Sigmoid colon (tissue), 4 donors: ENCODE data around the gene PCYOX1L.

Experiments used
- POLR2A ChIP-seq, 2 donors: fragments of 450-650 bp; IDR thresholded peaks; one replicate each; pipeline ENCODE4 v1.6.1; 2016; ENCODE audit warnings: antibody characterized with exemption in 2 of 2, mild to moderate bottlenecking in 2 of 2, moderate library complexity in 2 of 2
- POLR2AphosphoS5 ChIP-seq, 4 donors: sonication (generic); formaldehyde crosslinking; IDR thresholded peaks; one replicate each; pipeline ENCODE4 v1.6.1; 2017; ENCODE audit warnings: antibody characterized with exemption in 4 of 4
- TF ChIP-seq, protein P1 (sequence below), 4 experiments: fragments of 450-650 bp in 3 of 4; fragments of 200-600 bp in 1 of 4; IDR thresholded peaks; one replicate each; pipeline ENCODE4 v1.5.1; 2016 to 2019; ENCODE audit warnings: antibody characterized with exemption in 4 of 4, mild to moderate bottlenecking in 3 of 4, moderate library complexity in 2 of 4

DNA sequence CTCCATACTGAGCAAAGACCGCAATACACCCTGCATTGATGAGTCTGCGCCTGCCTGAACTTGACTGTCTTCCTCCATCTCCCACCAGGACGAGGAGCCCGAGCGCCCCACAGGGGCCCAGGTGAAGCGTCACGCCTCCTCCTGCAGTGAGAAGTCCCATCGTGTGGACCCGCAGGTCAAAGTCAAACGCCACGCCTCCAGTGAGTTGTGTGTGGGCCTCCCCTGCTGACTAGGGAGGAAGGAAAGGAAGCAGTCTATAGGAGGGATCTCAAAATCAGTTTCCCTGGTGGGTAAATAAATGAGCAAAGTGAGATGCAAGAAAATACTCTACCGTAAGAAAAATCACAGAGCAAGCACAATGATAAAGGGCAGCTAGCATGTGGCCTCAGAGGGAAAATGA, 35.3 kb upstream of the PCYOX1L start:
- TF ChIP-seq, protein P1, sequence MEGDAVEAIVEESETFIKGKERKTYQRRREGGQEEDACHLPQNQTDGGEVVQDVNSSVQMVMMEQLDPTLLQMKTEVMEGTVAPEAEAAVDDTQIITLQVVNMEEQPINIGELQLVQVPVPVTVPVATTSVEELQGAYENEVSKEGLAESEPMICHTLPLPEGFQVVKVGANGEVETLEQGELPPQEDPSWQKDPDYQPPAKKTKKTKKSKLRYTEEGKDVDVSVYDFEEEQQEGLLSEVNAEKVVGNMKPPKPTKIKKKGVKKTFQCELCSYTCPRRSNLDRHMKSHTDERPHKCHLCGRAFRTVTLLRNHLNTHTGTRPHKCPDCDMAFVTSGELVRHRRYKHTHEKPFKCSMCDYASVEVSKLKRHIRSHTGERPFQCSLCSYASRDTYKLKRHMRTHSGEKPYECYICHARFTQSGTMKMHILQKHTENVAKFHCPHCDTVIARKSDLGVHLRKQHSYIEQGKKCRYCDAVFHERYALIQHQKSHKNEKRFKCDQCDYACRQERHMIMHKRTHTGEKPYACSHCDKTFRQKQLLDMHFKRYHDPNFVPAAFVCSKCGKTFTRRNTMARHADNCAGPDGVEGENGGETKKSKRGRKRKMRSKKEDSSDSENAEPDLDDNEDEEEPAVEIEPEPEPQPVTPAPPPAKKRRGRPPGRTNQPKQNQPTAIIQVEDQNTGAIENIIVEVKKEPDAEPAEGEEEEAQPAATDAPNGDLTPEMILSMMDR (IDR thresholded peaks at IDR 0.05) = no peak
- TF ChIP-seq POLR2AphosphoS5 (IDR thresholded peaks at IDR 0.05) = no peak
- TF ChIP-seq POLR2A (IDR thresholded peaks at IDR 0.05) = no peak
